ENCODE results near the gene DHFR.
"Not testable (repeated sequence)": the region's sequence is repeated elsewhere in the genome, so short reads cannot be mapped to it uniquely, and the experiment has no call there.

The DHFR gene

DNA sequence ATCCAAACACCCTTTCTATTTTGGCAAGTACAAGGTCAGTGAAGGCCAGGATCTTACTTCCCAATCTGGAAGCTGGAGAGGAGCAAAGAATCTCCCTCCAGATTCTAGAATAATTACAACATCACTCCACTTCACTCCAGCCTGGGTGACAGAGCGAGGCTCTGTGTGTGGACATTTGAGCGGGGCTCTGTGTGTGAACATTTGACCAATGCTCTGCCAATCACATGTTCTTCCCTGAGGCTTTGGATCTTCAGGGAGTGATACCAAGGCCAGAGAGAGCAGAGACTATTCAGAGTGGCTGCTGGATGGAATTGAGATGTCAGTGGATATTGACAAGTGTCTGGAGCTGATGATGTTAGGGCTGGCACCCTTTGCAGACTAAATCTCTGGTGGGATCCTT, 60.0 kb downstream of the DHFR start:
- DNase-seq (ENCODE audit: low read depth) = no peak

DNA sequence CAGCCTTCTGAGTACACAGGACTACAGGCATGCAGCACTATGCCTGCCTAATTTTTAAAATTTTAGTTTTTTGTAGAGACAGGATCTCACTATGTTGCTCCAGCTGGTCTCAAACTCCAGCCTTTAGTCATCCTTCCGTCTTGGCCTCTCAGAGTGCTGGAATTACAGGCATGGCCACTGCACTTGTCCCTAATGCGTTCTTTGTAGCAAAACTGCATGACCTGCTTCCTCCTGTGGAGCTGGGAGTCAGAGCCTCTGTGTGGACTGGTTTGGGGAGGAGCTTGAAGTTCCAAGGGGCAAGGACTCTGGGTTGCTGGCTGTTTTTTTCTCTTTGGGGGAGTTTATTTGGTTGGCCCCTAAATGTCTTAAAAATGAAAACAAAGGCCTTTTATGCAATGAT, 62.0 kb downstream of the DHFR start:
- no peak for DNase-seq (ENCODE audit: low read depth)

DNA sequence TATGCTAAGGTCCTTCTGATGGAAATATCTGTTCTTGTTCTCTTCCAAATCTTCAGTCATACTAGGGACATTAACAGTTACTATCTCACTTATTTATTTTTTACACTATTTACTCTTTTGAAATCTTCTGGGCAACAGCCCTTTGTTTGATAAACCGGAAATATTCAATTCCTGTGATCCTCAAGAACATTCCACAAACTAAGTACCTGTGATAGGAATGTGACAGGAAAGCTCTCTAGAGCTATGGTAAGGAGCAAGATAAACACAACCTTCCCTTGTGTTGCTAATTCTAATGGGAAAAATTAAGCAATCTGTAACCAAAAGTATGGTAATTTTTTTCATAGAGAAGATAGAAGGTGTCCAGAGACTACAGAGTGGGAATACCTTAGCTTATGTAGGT, 62.7 kb downstream of the DHFR start:
- no peak for DNase-seq (ENCODE audit: low read depth)

GRCh38 chr5:80591352-80591751, 63.4 kb downstream of the DHFR start:
- no peak for DNase-seq (ENCODE audit: low read depth)

DNA sequence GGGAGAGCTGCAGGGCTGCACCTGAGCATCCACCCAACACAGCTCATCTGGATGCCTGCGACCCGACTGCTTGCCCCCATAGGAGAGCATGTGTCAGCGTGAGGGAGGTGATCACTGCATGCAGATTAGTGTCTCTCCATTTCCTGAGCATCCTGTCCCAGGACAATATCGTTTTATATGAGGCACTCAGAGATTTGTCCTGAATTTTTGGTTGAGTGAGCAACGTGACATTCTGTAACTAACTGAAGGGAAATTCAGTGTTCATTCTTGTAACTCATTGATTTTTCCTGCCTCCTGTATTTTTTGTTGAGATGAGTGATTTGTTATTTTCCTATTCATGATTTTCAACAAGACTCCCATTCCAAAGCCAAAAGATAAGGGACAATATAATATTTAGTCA, 64.0 kb downstream of the DHFR start:
- no peak for DNase-seq (ENCODE audit: low read depth)

DNA sequence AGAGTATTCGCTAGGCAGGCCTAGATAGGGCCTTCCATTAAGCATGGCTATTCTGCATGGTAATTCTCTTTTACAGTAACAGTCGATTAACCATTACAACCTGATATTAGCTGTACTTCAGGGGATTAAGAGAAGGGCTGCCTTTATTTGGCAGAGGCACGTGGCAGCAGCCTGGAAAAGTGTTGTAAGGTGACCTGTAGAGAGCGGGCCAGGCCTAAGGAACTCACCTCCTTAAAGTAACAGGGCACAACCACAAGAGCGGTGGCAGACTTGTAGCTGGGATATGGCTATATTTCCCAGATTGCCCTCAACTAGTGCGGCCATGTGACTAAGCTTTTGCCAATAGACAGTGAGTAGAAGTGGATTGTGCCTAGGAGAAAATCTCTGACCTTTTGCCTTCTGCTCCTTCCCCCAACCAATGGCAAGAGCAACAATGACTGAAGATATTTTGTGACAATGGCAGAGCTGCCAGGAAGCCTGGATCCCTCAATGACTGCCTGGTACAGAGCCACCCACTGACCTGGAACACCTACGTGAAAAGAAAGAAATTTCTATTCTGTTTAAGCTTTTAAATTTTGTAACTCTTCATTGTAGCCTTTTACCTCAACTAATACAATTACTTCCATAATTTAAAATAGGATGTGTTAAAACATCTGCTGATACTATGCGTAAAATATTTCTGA, 65.8 kb downstream of the DHFR start:
- no peak for DNase-seq (ENCODE audit: low read depth)

DNA sequence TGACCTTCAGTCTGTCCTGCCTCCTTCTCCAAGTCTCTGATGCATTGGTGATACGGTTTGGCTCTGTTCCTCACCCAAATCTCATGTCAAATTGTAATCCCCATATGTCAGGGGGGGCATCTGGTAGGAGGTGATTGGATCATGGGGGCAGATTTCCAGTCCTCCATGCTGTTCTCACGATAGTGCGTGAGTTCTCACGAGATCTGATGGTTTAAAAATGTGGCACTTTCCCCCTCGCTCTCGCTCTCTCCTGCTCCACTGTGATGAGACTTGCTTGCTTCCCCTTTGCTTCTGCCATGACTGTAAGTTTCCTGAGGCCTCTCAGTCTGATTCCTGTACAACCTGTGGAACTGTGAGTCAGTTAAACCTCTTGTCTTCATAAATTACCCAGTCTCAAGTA, 70.0 kb downstream of the DHFR start:
- DNase-seq (ENCODE audit: low read depth) = no peak

DNA sequence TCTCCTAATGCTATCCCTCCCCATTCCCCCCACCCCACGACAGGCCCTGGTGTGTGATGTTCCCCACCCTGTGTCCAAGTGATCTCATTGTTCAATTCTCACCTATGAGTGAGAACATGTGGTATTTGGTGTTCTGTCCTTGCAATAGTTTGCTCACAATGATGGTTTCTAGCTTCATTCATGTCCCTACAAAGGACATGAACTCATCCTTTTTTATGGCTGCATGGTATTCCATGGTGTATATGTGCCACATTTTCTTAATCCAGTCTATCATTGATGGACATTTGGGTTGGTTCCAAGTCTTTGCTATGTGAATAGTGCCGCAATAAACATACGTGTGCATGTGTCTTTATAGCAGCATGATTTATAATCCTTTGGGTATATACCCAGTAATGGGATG, 74.5 kb downstream of the DHFR start:
- DNase-seq (ENCODE audit: low read depth) = not testable (repeated sequence)

DNA sequence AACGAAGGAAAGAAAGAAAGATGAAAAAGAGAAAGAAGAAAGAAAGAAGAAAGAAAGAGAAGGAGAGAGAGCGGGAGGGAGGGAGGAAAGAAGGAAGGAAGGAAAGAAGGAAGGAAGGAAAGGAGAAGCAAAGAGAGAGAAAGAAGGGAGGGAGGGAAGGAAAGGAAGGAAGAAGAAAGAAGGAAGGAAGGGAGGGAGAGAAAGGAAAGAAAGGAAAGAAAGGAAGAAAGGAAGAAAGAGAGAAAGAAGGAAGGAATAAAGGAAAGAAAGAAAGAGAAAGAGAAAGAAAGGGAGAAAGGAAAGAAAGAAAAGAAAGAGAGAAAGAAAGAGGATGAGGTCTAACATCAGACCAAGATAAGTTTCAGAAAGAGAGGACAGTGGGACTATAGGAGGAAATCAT, 75.7 kb downstream of the DHFR start:
- no peak for DNase-seq (ENCODE audit: low read depth)

DNA sequence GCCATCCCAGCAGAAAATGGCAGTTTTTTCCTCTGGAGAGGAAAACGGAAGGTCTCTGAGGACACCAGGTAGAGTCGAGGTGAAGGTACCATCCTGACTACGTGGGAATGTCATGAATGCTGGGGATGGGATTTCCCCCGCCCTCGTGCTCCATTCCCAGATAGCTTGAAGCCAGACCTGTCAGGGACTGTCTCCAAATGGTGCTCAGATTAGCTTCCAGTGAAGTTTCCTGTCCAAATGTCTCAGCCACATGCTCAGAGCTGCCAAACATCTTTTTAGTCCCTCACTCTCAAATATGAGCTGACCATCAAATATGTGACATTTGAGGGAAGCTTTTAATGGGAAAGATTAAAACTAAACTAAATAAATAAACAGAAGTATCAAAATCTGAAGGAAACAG, 77.1 kb downstream of the DHFR start:
- DNase-seq (ENCODE audit: low read depth) = no peak

- no peak for DNase-seq (ENCODE audit: low read depth)
Measured at GRCh38 chr5:80576383-80576782, 78.4 kb downstream of the DHFR start.

Measured in stimulated activated CD8-positive, alpha-beta memory T cell treated with anti-CD3 and anti-CD28 coated beads, Interleukin-7, amount 100 ng/mL, for 24 hours (primary cell).